Chondrocyte (in vitro differentiated cells): ENCODE measurements around the gene CCDC106. TPM values are rescaled to one million over a fixed set of nuclear protein-coding genes. Genes with fewer than 3 reads are reported as not detected.

Experiments
- DNase-seq: peaks from one replicate; pipeline ENCODE4 v3.0.0; 2021; ENCODE audit warnings: mixed read lengths, low spot score
- H3K27ac Mint-ChIP-seq: one replicate; pipeline ENCODE4 v1.8.0; 2021; ENCODE audit warnings: mild to moderate bottlenecking, moderate library complexity, mixed read lengths; ENCODE audit not compliant: unreplicated experiment
- H3K27me3 Mint-ChIP-seq: 2 replicates; pipeline ENCODE4 v1.8.0; 2021; ENCODE audit warnings: low read depth, mixed read lengths
- H3K36me3 Mint-ChIP-seq: 2 replicates; pipeline ENCODE4 v1.8.0; 2021; ENCODE audit warnings: low read depth, mixed read lengths
- H3K4me1 Mint-ChIP-seq: 2 replicates; pipeline ENCODE4 v1.8.0; 2021; ENCODE audit warnings: low read depth, mild to moderate bottlenecking, mixed read lengths
- H3K4me3 Mint-ChIP-seq: one replicate; pipeline ENCODE4 v1.8.0; 2021; ENCODE audit warnings: mild to moderate bottlenecking, moderate library complexity, mixed read lengths; ENCODE audit not compliant: unreplicated experiment
- H3K9me3 Mint-ChIP-seq: 2 replicates; pipeline ENCODE4 v1.8.0; 2021; ENCODE audit warnings: low read depth, mixed read lengths
- CTCF ChIP-seq: fragments of 200-600 bp; sonication (generic); IDR thresholded peaks from 2 replicates; pipeline ENCODE4 v1.5.0; 2021; ENCODE audit warnings: antibody characterized with exemption, mild to moderate bottlenecking, moderate library complexity
- total RNA-seq: library from RNA; stranded (reverse); gene quantifications from 3 replicates; pipeline ENCODE4 v1.2.1, GENCODE V29; 2021

CCDC106 gene
- total RNA-seq, 1 donor from 2014 or later: 20.9 TPM

GRCh38 chr19:55644842-55645511 is 3.0 kb upstream of the CCDC106 start:
- H3K27ac Mint-ChIP-seq: peak overlapping the region; percentile 90
- H3K9me3 Mint-ChIP-seq: no peaks in the 10 kb centered on the region
- no peaks in the 10 kb centered on the region for H3K27me3 Mint-ChIP-seq
- peak overlapping the region; percentile 84 for H3K4me3 Mint-ChIP-seq
- no peak for DNase-seq
- TF ChIP-seq CTCF: no peak
- peaks cover 5% of the 10 kb centered on the region for H3K36me3 Mint-ChIP-seq
- peaks cover 58% of the 10 kb centered on the region for H3K4me1 Mint-ChIP-seq

- no peak for DNase-seq
- Mint-ChIP-seq H3K27me3 (no peaks in the 10 kb centered on the region), H3K27ac (no peak overlapping the region), H3K4me3 (peak overlapping the region; percentile 4), H3K4me1 (peaks cover 58% of the 10 kb centered on the region), H3K36me3 (peaks cover 5% of the 10 kb centered on the region), H3K9me3 (no peaks in the 10 kb centered on the region)
- TF ChIP-seq CTCF: no peak
Measured at GRCh38 chr19:55645512-55645881, 2.5 kb upstream of the CCDC106 start.

- Mint-ChIP-seq H3K27me3 (no peaks in the 10 kb centered on the region), H3K36me3 (peaks cover 8% of the 10 kb centered on the region), H3K9me3 (no peaks in the 10 kb centered on the region), H3K4me1 (peaks cover 58% of the 10 kb centered on the region), H3K27ac (peak overlapping the region; percentile 79), H3K4me3 (peak overlapping the region; percentile 82)
- DNase-seq: no peak
- no peak for TF ChIP-seq CTCF
Measured at GRCh38 chr19:55646889-55647731, 902 bp upstream of the CCDC106 start.

- peak overlapping the region; percentile 41 for H3K27ac Mint-ChIP-seq
Measured at GRCh38 chr19:55648585-55649267, 714 bp downstream of the CCDC106 start.

More at GRCh38 chr19:55648585-55649267, 714 bp downstream of the CCDC106 start:
- Mint-ChIP-seq H3K4me1 (peaks cover 53% of the 10 kb centered on the region), H3K4me3 (peak overlapping the region; percentile 81), H3K36me3 (peaks cover 8% of the 10 kb centered on the region), H3K9me3 (no peaks in the 10 kb centered on the region), H3K27me3 (no peaks in the 10 kb centered on the region)
- no peak for TF ChIP-seq CTCF
- peak; percentile 87 for DNase-seq
